SU-DHL-6 (cell line): ENCODE data around the gene ITIH3.

Source experiments
- CTCF ChIP-seq: fragments of 200-600 bp; sonication (generic); IDR thresholded peaks from one replicate; pipeline ENCODE4 v1.5.1; 2017; ENCODE audit warnings: antibody characterized with exemption, mild to moderate bottlenecking, low read length, moderate library complexity; ENCODE audit not compliant: insufficient read depth, poor library complexity, severe bottlenecking
- EZH2phosphoT487 ChIP-seq: fragments of 200-600 bp; sonication (generic), shearing (Covaris generic); conservative IDR thresholded peaks from 2 replicates; pipeline ENCODE4 v1.6.1; 2018; ENCODE audit warnings: mild to moderate bottlenecking, antibody characterized with exemption, low read length, moderate library complexity, mixed read lengths

GRCh38 chr3:52843881-52844280 is 49.3 kb downstream of the ITIH3 start:
- TF ChIP-seq CTCF (no peak), EZH2phosphoT487 (no peak)
